Stomach (tissue), 9 donors: ENCODE results near the gene PRKCE. TPM values are rescaled to one million over a fixed set of nuclear protein-coding genes. Genes with fewer than 3 reads are reported as not detected.
A peak's percentile ranks its signal among the peaks of the same experiment; 100 is the strongest.

ENCODE experiments used
- DNase-seq, 2 donors: peaks; one replicate each; pipeline versions ENCODE4 v3.0.0 to v3.0.0-alpha.2; 2013 to 2019
- H3K27ac ChIP-seq, 5 donors: fragments of 200-600 bp in 4 of 5; sonication (generic) in 4 of 5; one replicate each; pipeline ENCODE4 v1.5.1; 2013 to 2019; ENCODE audit warnings: mild to moderate bottlenecking in 1 of 5, moderate library complexity in 1 of 5
- H3K27me3 ChIP-seq, 3 donors: fragments of 200-600 bp; sonication (generic); one replicate each; pipeline ENCODE4 v1.5.1; 2017 to 2019; ENCODE audit warnings: mixed run types in 1 of 3
- H3K36me3 ChIP-seq, 4 donors: fragments of 200-600 bp; sonication (generic); 1 replicate in 3 of 4; 2 replicates in 1 of 4; pipeline ENCODE4 v1.5.1; 2016 to 2019
- H3K4me1 ChIP-seq, 4 donors: fragments of 200-600 bp; sonication (generic); one replicate each; pipeline ENCODE4 v1.5.1; 2016 to 2019
- H3K4me3 ChIP-seq, 4 donors: fragments of 200-600 bp; sonication (generic) in 3 of 4; one replicate each; pipeline ENCODE4 v1.5.1; 2016 to 2019; ENCODE audit warnings: mild to moderate bottlenecking in 1 of 4
- H3K9me3 ChIP-seq, 4 donors: fragments of 200-600 bp; sonication (generic); one replicate each; pipeline ENCODE4 v1.5.1; 2016 to 2019
- EP300 ChIP-seq: sonication (generic); formaldehyde crosslinking; IDR thresholded peaks from one replicate; pipeline ENCODE4 v1.6.1; 2017; ENCODE audit warnings: antibody characterized with exemption
- POLR2A ChIP-seq, 4 donors: fragments of 450-650 bp; IDR thresholded peaks; one replicate each; pipeline ENCODE4 v1.6.1; 2016; ENCODE audit warnings: antibody characterized with exemption in 4 of 4, control low read depth in 2 of 4, mild to moderate bottlenecking in 1 of 4, moderate library complexity in 1 of 4
- POLR2AphosphoS5 ChIP-seq, 3 donors: sonication (generic); formaldehyde crosslinking; IDR thresholded peaks; one replicate each; pipeline ENCODE4 v1.6.1; 2016; ENCODE audit warnings: antibody characterized with exemption in 3 of 3
- WGBS, 5 donors: extraction: QIAGEN DNeasy Blood & Tissue Kit in 3 of 5; methylation state at CpG; one replicate each; pipeline versions ENCODE4 v1.1.5 to v1.1.7; 2013 to 2018; 5-methylcytosine and 5-hydroxymethylcytosine counted together
- intact Hi-C: fragments of 100-400 bp; cut with DNase I; formaldehyde crosslinking; loops from one replicate; pipeline ENCODE4 v1.15.1; 2023; ENCODE audit warnings: low total_unique reads
- polyA plus RNA-seq, 3 donors: library from polyadenylated mRNA; stranded (reverse); fragments of 200-250 nt; gene quantifications; one replicate each; pipeline ENCODE4 v1.2.3, GENCODE V29; 2013
- total RNA-seq, 5 donors: library from RNA; depleted of rRNA; stranded (reverse); fragments of >200 nt; gene quantifications; one replicate each; pipeline versions ENCODE4 v1.1.0 to v1.2.3, GENCODE V29; 2014 to 2016
- TF ChIP-seq, protein P1 (sequence below), 7 experiments: fragments of 450-650 bp in 4 of 7; fragments of 200-600 bp in 3 of 7; sonication (generic) in 3 of 7; IDR thresholded peaks; one replicate each; pipeline ENCODE4 v1.5.1; 2016 to 2019; ENCODE audit warnings: antibody characterized with exemption in 7 of 7, control low read depth in 2 of 7, mild to moderate bottlenecking in 1 of 7
- donor health status: healthy with polysubstance abuse.
- donor health status: Bipolar disorder and iron deficiency.
- donor health status: healthy.

The PRKCE gene
- total and polyA plus RNA-seq, 8 donors = 2.0 to 92.0 (median 10.0) TPM

DNA sequence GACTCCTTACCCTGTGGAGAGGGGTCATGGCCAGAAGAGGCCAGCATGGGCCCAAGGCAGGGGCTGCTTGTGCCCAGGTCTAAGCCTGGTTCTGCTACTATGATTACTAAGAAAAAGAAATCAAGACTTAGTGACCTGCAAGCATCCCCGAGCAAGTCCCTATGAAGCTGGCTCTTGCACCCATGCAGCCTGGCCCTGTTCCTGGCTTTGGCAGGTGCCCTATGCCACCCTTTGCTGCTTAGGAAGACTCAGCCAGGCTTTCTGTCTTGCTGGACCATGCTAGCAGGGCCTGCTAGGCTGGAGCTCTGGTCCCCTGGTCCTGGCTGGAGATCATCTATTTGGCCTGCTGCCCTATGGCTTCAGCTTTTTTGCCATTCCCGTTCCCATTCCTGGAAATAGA lies 336.4 kb downstream of the PRKCE start:
- TF ChIP-seq EP300 (no peak), POLR2AphosphoS5 (IDR thresholded peaks at IDR 0.05) (no peak), POLR2A (IDR thresholded peaks at IDR 0.05) (no peak)
- TF ChIP-seq, protein P1, sequence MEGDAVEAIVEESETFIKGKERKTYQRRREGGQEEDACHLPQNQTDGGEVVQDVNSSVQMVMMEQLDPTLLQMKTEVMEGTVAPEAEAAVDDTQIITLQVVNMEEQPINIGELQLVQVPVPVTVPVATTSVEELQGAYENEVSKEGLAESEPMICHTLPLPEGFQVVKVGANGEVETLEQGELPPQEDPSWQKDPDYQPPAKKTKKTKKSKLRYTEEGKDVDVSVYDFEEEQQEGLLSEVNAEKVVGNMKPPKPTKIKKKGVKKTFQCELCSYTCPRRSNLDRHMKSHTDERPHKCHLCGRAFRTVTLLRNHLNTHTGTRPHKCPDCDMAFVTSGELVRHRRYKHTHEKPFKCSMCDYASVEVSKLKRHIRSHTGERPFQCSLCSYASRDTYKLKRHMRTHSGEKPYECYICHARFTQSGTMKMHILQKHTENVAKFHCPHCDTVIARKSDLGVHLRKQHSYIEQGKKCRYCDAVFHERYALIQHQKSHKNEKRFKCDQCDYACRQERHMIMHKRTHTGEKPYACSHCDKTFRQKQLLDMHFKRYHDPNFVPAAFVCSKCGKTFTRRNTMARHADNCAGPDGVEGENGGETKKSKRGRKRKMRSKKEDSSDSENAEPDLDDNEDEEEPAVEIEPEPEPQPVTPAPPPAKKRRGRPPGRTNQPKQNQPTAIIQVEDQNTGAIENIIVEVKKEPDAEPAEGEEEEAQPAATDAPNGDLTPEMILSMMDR (IDR thresholded peaks at IDR 0.05) = no peak
- intact Hi-C loops = no loop called here
- WGBS, 5 donors = 52 to 75% (median 73%) methylated on average over 2 of the region's 2 CpGs
- H3K4me1 ChIP-seq = peaks cover 11 to 28% (median 20%) of the 10 kb centered on the region in 4 donors
- peaks cover 0 to 49% (median 16%) of the 10 kb centered on the region in 4 donors for H3K36me3 ChIP-seq
- H3K4me3 ChIP-seq = no peak overlapping the region
- no peaks in the 10 kb centered on the region for H3K27me3 ChIP-seq
- DNase-seq = no peak
- no peaks in the 10 kb centered on the region for H3K9me3 ChIP-seq
- H3K27ac ChIP-seq = no peak overlapping the region

DNA sequence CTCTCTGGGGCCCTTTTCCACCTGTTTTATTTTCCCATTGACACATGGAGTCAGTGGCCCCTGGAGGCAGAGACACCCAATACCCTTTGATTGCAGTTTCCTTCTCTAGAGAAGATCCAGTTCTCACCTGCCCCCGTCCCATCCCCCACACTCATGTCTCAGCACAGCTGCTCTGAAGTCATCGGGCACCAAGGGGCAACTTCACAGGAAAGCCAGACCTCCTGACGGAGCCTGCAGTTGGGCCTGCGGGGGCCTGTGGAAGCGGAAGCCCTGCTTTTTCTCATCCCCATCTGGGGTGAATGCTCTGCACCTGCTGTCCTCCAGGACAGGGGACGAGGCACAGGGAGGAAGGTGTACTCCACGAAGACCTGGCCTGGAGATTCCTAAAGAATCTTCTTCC lies 337.4 kb downstream of the PRKCE start:
- H3K9me3 ChIP-seq = no peaks in the 10 kb centered on the region
- H3K4me1 ChIP-seq = peaks cover 21 to 39% (median 30%) of the 10 kb centered on the region in 4 donors
- no peaks in the 10 kb centered on the region for H3K27me3 ChIP-seq
- peaks cover 0 to 41% (median 16%) of the 10 kb centered on the region in 4 donors for H3K36me3 ChIP-seq
- intact Hi-C loops = no loop called here
- no peak overlapping the region for H3K4me3 ChIP-seq
- 92 to 96% (median 95%) methylated on average over 6 to 7 of the region's 7 CpGs for WGBS, 5 donors
- DNase-seq = no peak
- TF ChIP-seq POLR2AphosphoS5 (IDR thresholded peaks at IDR 0.05) = no peak
- TF ChIP-seq POLR2A (IDR thresholded peaks at IDR 0.05) = no peak
- TF ChIP-seq, protein P1 (IDR thresholded peaks at IDR 0.05) = no peak
- no peak for TF ChIP-seq EP300
- no peak overlapping the region for H3K27ac ChIP-seq

DNA sequence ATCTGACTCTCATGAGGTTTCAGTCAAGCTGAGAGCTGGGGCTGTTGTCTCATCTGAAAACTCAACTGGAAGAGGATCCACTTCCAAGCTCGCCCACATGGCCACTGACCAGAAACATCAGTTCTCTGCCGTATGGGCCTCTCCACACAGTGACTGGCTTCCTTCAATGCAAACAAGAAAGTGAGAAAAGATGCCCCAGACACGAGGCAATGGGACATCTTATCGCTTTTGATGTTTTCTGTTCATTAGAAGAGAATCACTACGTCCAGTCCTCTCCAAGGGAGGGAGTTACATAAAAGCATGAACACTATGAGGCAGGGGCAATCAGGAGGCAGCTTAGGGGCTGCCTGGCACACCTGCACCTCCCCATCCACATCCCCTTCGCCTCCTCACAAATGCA lies 338.7 kb downstream of the PRKCE start:
- Histone ChIP-seq H3K27me3 (no peaks in the 10 kb centered on the region), H3K4me3 (no peak overlapping the region), H3K36me3 (peaks cover 0 to 30% (median 10%) of the 10 kb centered on the region in 4 donors), H3K27ac (no peak overlapping the region), H3K4me1 (peaks cover 21 to 42% (median 31%) of the 10 kb centered on the region in 4 donors), H3K9me3 (no peaks in the 10 kb centered on the region)
- intact Hi-C loops = no loop called here
- 86 to 94% (median 91%) methylated on average over 6 of the region's 6 CpGs for WGBS, 5 donors
- TF ChIP-seq EP300 (no peak), POLR2AphosphoS5 (IDR thresholded peaks at IDR 0.05) (no peak), POLR2A (IDR thresholded peaks at IDR 0.05) (no peak)
- TF ChIP-seq, protein P1 (IDR thresholded peaks at IDR 0.05) = no peak
- no peak for DNase-seq

DNA sequence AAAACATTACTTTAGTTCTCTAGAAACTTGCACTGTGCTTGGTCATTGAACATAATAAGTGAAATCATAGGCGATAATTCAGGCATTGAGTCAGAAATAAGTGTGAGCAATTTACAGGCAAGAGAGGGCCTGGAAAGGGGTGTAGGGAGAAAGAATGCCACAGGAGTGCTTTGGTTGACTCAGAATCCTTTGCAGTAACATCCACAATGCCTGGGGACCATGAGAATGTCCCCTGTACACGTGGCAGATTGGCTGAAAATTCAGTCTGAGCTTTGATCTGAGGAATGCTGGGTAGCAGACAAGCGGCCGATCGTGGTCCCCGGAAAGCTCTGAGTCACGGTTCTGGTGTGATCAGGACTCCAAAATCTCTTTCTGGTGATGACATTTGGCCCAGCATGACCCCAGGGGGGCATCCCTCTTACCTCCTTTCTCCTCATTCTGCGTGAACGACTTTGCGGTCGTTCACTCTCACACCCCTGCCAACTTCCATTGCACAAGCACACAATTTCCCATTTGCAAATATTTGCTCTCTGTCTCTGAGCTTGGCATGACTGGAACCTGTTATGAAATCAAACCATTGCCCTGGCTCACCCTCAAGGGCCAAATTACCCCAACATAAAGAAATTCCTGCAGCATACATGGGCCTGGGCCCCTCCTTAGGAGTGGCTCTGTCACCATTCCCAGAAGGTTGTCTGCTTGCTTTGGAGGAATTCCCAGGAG lies 340.7 kb downstream of the PRKCE start:
- Histone ChIP-seq H3K9me3 (no peaks in the 10 kb centered on the region), H3K27me3 (no peaks in the 10 kb centered on the region), H3K27ac (peak overlapping the region; percentile 74 to 86 (median 75)), H3K4me1 (peaks cover 21 to 42% (median 31%) of the 10 kb centered on the region in 4 donors), H3K36me3 (peaks cover 0 to 29% (median 10%) of the 10 kb centered on the region in 4 donors), H3K4me3 (no peak overlapping the region)
- TF ChIP-seq EP300 (no peak), POLR2AphosphoS5 (IDR thresholded peaks at IDR 0.05) (peak; percentile 29 to 78 (median 39)), POLR2A (IDR thresholded peaks at IDR 0.05) (no peak)
- TF ChIP-seq, protein P1 (IDR thresholded peaks at IDR 0.05) = no peak
- intact Hi-C loops = no loop called here
- 27 to 51% (median 33%) methylated on average over 11 of the region's 11 CpGs for WGBS, 5 donors
- peak; percentile 60 to 84 for DNase-seq
